Testis (tissue), 3 donors: ENCODE results near the gene RPL22. TPM values are rescaled to one million over a fixed set of nuclear protein-coding genes. Genes with fewer than 3 reads are reported as not detected.

Source experiments
- DNase-seq: peaks from one replicate; pipeline ENCODE4 v3.0.0-alpha.2; 2019
- H3K27ac ChIP-seq, 2 donors: fragments of 200-600 bp; sonication (generic); one replicate each; pipeline ENCODE4 v1.5.1; 2019
- H3K27me3 ChIP-seq: fragments of 200-600 bp; sonication (generic); one replicate; pipeline ENCODE4 v1.5.1; 2019
- H3K36me3 ChIP-seq: fragments of 200-600 bp; sonication (generic); one replicate; pipeline ENCODE4 v1.5.1; 2017; ENCODE audit warnings: low read depth; ENCODE audit errors: missing control alignments
- H3K4me1 ChIP-seq: fragments of 200-600 bp; sonication (generic); one replicate; pipeline ENCODE4 v1.5.1; 2019
- H3K4me3 ChIP-seq, 2 donors: fragments of 200-600 bp; sonication (generic); one replicate each; pipeline ENCODE4 v1.5.1; 2017 to 2019
- H3K9me3 ChIP-seq: fragments of 200-600 bp; sonication (generic); one replicate; pipeline ENCODE4 v1.5.1; 2017
- POLR2A ChIP-seq: fragments of 450-650 bp; IDR thresholded peaks from one replicate; pipeline ENCODE4 v1.6.1; 2017; ENCODE audit warnings: antibody characterized with exemption, mild to moderate bottlenecking, moderate library complexity
- WGBS, 2 donors: methylation state at CpG; one replicate each; pipeline ENCODE4 v1.1.5; 2018; 5-methylcytosine and 5-hydroxymethylcytosine counted together
- intact Hi-C: fragments of 100-400 bp; cut with DNase I; formaldehyde crosslinking; loops from one replicate; pipeline ENCODE4 v1.15.1; 2023; ENCODE audit warnings: low total_unique reads
- polyA plus RNA-seq: library from polyadenylated mRNA; stranded (reverse); fragments of 350-450 nt; fragmentation: Illumina TruSeq; extraction: RNeasy Lipid Tissue Mini Kit (QIAGEN cat#74804); gene quantifications from one replicate; pipeline ENCODE4 v1.2.3, GENCODE V29; 2014; ENCODE audit warnings: low read depth, low replicate concordance; ENCODE audit not compliant: insufficient read depth
- total RNA-seq, 2 donors: library from RNA; depleted of rRNA; stranded (reverse); fragments of >200 nt; gene quantifications; one replicate each; pipeline ENCODE4 v1.2.3, GENCODE V29; 2016
- TF ChIP-seq, protein P1 (sequence below), 3 experiments: fragments of 450-650 bp in 2 of 3; fragments of 200-600 bp in 1 of 3; sonication (generic) in 1 of 3; IDR thresholded peaks; one replicate each; pipeline ENCODE4 v1.5.1; 2016 to 2019; ENCODE audit warnings: antibody characterized with exemption in 3 of 3, mild to moderate bottlenecking in 2 of 3, moderate library complexity in 1 of 3

RPL22 gene
- total and polyA plus RNA-seq, 3 donors from 2014 or later = 95.1 to 319 (median 99.9) TPM

DNA sequence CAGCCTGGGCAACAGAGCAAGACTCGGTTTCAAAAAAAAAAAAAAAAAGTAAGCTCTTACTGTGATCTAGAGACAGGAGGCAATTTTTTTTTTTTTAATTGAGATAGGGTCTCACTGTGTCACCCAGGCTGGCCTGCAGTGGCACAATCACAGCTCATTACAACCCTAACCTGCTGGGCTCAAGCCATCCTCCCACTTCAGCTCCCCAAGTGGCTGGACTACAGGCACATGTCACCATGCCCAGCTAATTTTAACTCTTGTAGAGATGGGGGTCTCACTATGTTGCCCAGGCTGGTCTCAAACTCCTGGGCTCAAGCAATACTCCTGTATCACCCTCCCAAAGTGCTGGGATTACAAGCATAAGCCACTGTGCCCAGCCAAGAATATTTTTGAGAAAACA lies 7.4 kb downstream of the RPL22 start:
- H3K9me3 ChIP-seq = no peaks in the 10 kb centered on the region
- intact Hi-C loops = no loop called here
- TF ChIP-seq, protein P1, sequence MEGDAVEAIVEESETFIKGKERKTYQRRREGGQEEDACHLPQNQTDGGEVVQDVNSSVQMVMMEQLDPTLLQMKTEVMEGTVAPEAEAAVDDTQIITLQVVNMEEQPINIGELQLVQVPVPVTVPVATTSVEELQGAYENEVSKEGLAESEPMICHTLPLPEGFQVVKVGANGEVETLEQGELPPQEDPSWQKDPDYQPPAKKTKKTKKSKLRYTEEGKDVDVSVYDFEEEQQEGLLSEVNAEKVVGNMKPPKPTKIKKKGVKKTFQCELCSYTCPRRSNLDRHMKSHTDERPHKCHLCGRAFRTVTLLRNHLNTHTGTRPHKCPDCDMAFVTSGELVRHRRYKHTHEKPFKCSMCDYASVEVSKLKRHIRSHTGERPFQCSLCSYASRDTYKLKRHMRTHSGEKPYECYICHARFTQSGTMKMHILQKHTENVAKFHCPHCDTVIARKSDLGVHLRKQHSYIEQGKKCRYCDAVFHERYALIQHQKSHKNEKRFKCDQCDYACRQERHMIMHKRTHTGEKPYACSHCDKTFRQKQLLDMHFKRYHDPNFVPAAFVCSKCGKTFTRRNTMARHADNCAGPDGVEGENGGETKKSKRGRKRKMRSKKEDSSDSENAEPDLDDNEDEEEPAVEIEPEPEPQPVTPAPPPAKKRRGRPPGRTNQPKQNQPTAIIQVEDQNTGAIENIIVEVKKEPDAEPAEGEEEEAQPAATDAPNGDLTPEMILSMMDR (IDR thresholded peaks at IDR 0.05) = no peak
- no peak for TF ChIP-seq POLR2A
- no peaks in the 10 kb centered on the region for H3K4me1 ChIP-seq
- H3K36me3 ChIP-seq = no peaks in the 10 kb centered on the region
- H3K27ac ChIP-seq = no peak overlapping the region
- WGBS, 2 donors = 93 to 96% methylated on average over 1 of the region's 1 CpG
- DNase-seq = no peak
- no peak overlapping the region for H3K4me3 ChIP-seq
- H3K27me3 ChIP-seq = no peaks in the 10 kb centered on the region

DNA sequence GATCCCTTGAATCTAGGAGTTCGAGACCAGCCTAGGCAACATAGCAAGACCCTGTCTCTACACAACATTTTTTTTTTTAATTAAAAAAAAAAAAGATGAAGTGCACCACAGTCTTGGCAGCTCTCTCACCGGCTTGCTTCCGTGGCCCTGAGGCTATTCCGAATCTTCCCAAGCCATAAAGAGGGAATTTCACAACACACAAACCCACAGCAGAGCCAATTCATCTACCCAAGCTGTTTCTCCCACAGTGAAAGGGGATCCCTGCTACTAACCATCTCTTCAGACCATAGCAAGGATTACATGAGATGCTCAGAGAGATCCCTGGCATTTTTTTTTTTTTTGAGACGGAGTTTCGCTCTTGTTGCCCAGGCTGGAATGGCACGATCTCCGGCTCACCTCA lies 10.9 kb downstream of the RPL22 start:
- TF ChIP-seq POLR2A = no peak
- TF ChIP-seq, protein P1 (IDR thresholded peaks at IDR 0.05) = no peak
- H3K27me3 ChIP-seq = no peaks in the 10 kb centered on the region
- no peak overlapping the region for H3K4me3 ChIP-seq
- intact Hi-C loops = no loop called here
- no peaks in the 10 kb centered on the region for H3K36me3 ChIP-seq
- no peaks in the 10 kb centered on the region for H3K9me3 ChIP-seq
- no peaks in the 10 kb centered on the region for H3K4me1 ChIP-seq
- DNase-seq = no peak
- WGBS, 2 donors = 87 to 92% methylated on average over 8 of the region's 8 CpGs
- no peak overlapping the region for H3K27ac ChIP-seq

DNA sequence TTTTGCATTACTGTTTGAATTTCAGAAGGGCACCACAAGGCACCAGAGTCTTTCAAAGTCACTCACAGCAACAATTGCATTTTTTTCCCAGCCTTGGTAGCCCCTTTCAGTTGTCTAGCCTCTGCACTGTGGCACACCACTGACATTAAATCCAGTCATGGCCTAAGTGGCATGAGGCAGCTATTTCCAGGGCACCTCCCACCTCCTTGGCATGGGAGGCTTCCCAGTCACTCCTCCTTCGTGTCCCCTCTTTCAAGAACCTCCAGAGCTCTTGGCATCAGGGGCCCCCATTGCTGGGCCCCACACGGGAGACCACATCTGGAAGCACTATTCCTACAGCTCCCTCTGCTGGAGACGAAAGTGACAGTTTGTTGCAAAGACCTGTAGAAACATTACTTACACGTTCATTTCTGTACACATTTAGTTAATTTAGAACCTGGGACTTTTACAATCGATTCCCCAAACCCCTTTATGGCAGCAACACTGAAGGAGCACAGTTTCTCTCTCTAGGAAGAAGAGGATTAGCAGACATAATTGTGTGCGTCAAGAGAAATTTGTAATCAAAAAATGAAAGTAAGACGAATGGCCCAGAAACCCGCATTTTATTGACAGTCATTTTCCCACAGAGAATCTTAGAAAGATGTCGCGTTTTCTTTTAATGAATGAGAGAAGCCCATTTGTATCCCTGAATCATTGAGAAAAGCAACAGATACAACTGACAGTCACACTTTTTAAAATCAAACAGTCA lies 13.6 kb downstream of the RPL22 start:
- Histone ChIP-seq H3K9me3 (no peaks in the 10 kb centered on the region), H3K36me3 (no peaks in the 10 kb centered on the region), H3K27me3 (no peaks in the 10 kb centered on the region), H3K4me1 (peaks cover 2% of the 10 kb centered on the region), H3K4me3 (no peak overlapping the region), H3K27ac (no peak overlapping the region)
- TF ChIP-seq, protein P1 (IDR thresholded peaks at IDR 0.05) = peak in 2 of 3 experiments; percentile 20 to 30
- TF ChIP-seq POLR2A = no peak
- intact Hi-C loops = no loop called here
- no peak for DNase-seq
- 68 to 69% methylated on average over 10 of the region's 10 CpGs for WGBS, 2 donors

DNA sequence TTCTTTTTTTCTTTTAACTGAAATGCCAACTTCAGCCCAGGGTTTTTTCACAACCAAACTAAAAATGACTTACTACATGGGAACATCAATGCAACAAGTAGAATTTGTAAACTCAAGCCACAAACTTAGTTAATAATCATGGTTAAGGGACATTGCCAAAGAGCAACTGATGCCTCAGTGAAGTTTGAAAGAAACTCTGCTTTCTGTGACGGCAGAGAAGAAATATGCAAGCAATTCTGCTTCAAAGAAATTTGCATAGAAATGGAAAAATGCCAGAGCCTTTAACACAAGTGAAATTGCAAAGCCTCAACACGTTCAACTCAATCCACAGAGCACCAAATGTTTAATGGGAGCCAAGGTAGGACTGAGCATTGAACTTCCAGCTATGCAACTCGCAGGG lies 14.2 kb downstream of the RPL22 start:
- H3K36me3 ChIP-seq = no peaks in the 10 kb centered on the region
- TF ChIP-seq, protein P1 (IDR thresholded peaks at IDR 0.05) = no peak
- whole genome bisulfite sequencing, 2 donors = 80 to 85% methylated on average over 3 of the region's 3 CpGs
- peaks cover 4% of the 10 kb centered on the region for H3K4me1 ChIP-seq
- no peaks in the 10 kb centered on the region for H3K27me3 ChIP-seq
- no peak overlapping the region for H3K27ac ChIP-seq
- intact Hi-C loops = no loop called here
- no peak overlapping the region for H3K4me3 ChIP-seq
- no peak for DNase-seq
- no peaks in the 10 kb centered on the region for H3K9me3 ChIP-seq
